H1 (cell line): ENCODE data around the gene NFKB1. TPM values are rescaled to one million over a fixed set of nuclear protein-coding genes. Genes with fewer than 3 reads are reported as not detected.

Source experiments
- CTCF ChIA-PET: fragments of 300-600 bp; sonication (Branson Sonifier 250); formaldehyde crosslinking; loops from one replicate; lab custom pipeline; 2021; ENCODE audit not compliant: partially characterized antibody; lab: Charles Lee
- POLR2A ChIA-PET: fragments of 300-600 bp; sonication (Branson Sonifier 250); formaldehyde crosslinking; loops from one replicate; lab custom pipeline; 2021; ENCODE audit warnings: inconsistent platforms; ENCODE audit not compliant: partially characterized antibody; lab: Charles Lee
- DNase-seq, 2 experiments: peaks; one replicate each; pipeline versions ENCODE4 v3.0.0 to v3.0.0-alpha.2; 2010 to 2022; ENCODE audit warnings: low spot score in 2 of 2, low read depth in 1 of 2, mixed read lengths in 1 of 2
- FAIRE-seq: peaks from 2 replicates; lab custom pipeline; 2011; peaks lifted over from hg19 to GRCh38; lab: Jason Lieb, UNC
- H2AFZ ChIP-seq: 2 replicates; pipeline ENCODE4 v1.8.1; 2012; ENCODE audit warnings: low read length, inconsistent platforms
- H2AK5ac ChIP-seq: 2 replicates; pipeline ENCODE4 v1.6.1; 2013; ENCODE audit warnings: low read depth, low read length
- H2BK120ac ChIP-seq: replicated peaks from 2 replicates; pipeline ENCODE3; 2013; ENCODE audit warnings: low read depth, low read length, inconsistent platforms
- H2BK12ac ChIP-seq: 2 replicates; pipeline ENCODE4 v1.6.1; 2013; ENCODE audit warnings: low read depth, low read length
- H2BK15ac ChIP-seq: 2 replicates; pipeline ENCODE4 v1.6.1; 2013; ENCODE audit warnings: low read length
- H2BK20ac ChIP-seq: 2 replicates; pipeline ENCODE4 v1.6.1; 2013; ENCODE audit warnings: low read length
- H2BK5ac ChIP-seq: 2 replicates; pipeline ENCODE4 v1.6.1; 2013; ENCODE audit warnings: low read depth, low read length
- H3K14ac ChIP-seq: 2 replicates; pipeline ENCODE4 v1.6.1; 2013; ENCODE audit warnings: inconsistent platforms; ENCODE audit not compliant: insufficient read length
- H3K18ac ChIP-seq: 2 replicates; pipeline ENCODE4 v1.6.1; 2013; ENCODE audit warnings: low read length; ENCODE audit errors: extremely low read depth
- H3K23ac ChIP-seq: 2 replicates; pipeline ENCODE4 v1.6.1; 2013; ENCODE audit warnings: inconsistent platforms; ENCODE audit not compliant: insufficient read length
- H3K23me2 ChIP-seq: 2 replicates; pipeline ENCODE4 v1.6.1; 2013; ENCODE audit warnings: low read depth, low read length
- H3K27ac ChIP-seq: 2 replicates; pipeline ENCODE4 v1.6.1; 2011; ENCODE audit warnings: low read depth, low read length, inconsistent platforms
- H3K27me3 ChIP-seq, 4 experiments: replicated peaks in 1 of 4; 1 replicate in 1 of 4; 2 replicates in 3 of 4; pipeline versions ENCODE4 v1.6.1 to v1.8.1; 2011 to 2013; ENCODE audit warnings: low read length in 3 of 4, mild to moderate bottlenecking in 3 of 4, inconsistent platforms in 2 of 4, mixed read lengths in 2 of 4, moderate library complexity in 1 of 4; ENCODE audit not compliant: control insufficient read depth in 3 of 4, insufficient read depth in 3 of 4; ENCODE audit errors: extremely low read depth in 1 of 4
- H3K36me3 ChIP-seq, 4 experiments: 2 replicates each; pipeline versions ENCODE4 v1.6.1 to v1.8.1; 2011 to 2013; ENCODE audit warnings: mild to moderate bottlenecking in 4 of 4, low read length in 3 of 4, moderate library complexity in 2 of 4, control low read depth in 1 of 4, inconsistent platforms in 1 of 4; ENCODE audit not compliant: insufficient read depth in 4 of 4, control insufficient read depth in 2 of 4
- H3K4ac ChIP-seq: replicated peaks from 2 replicates; pipeline ENCODE3; 2013; ENCODE audit warnings: low read length, low read depth, mixed read lengths, inconsistent platforms; ENCODE audit not compliant: insufficient read length
- H3K4me1 ChIP-seq, 4 experiments: replicated peaks in 1 of 4; 1 replicate in 1 of 4; 2 replicates in 3 of 4; pipeline versions ENCODE4 v1.6.1 to v1.8.1; 2011 to 2013; ENCODE audit warnings: low read length in 3 of 4, inconsistent platforms in 2 of 4, mixed read lengths in 1 of 4; ENCODE audit not compliant: insufficient read depth in 4 of 4, control insufficient read depth in 3 of 4
- H3K4me2 ChIP-seq, 2 experiments: 2 replicates each; pipeline versions ENCODE4 v1.6.1 to v1.8.1; 2011 to 2013; ENCODE audit warnings: low read depth in 2 of 2, low read length in 2 of 2, control low read depth in 1 of 2, inconsistent platforms in 1 of 2, mild to moderate bottlenecking in 1 of 2; ENCODE audit not compliant: insufficient read depth in 1 of 2
- H3K4me3 ChIP-seq, 4 experiments: fragments of 200-600, 300-600 bp in 1 of 4; sonication (generic), shearing (Covaris generic), sonication (Bioruptor Twin) in 1 of 4; 2 replicates each; pipeline versions ENCODE4 v1.5.1 to v1.8.1; 2011 to 2016; ENCODE audit warnings: low read length in 4 of 4, low read depth in 3 of 4, control low read depth in 2 of 4, inconsistent platforms in 2 of 4, mild to moderate bottlenecking in 2 of 4, mixed read lengths in 1 of 4, moderate library complexity in 1 of 4; ENCODE audit not compliant: insufficient read depth in 2 of 4; ENCODE audit errors: extremely low read depth in 1 of 4
- H3K56ac ChIP-seq: replicated peaks from 2 replicates; pipeline ENCODE3; 2013; ENCODE audit warnings: low read depth, mild to moderate bottlenecking, mixed read lengths, low read length, inconsistent platforms; ENCODE audit not compliant: insufficient read length
- H3K79me1 ChIP-seq: 2 replicates; pipeline ENCODE4 v1.6.1; 2013; ENCODE audit warnings: low read depth, low read length, control low read depth
- H3K79me2 ChIP-seq, 2 experiments: 2 replicates each; pipeline versions ENCODE4 v1.6.1 to v1.8.1; 2012 to 2013; ENCODE audit warnings: low read length in 2 of 2, mild to moderate bottlenecking in 2 of 2, inconsistent platforms in 1 of 2; ENCODE audit not compliant: insufficient read depth in 2 of 2, control insufficient read depth in 1 of 2
- H3K9ac ChIP-seq, 4 experiments: replicated peaks in 1 of 4; 1 replicate in 1 of 4; 2 replicates in 3 of 4; pipeline versions ENCODE4 v1.6.1 to v1.8.1; 2011 to 2013; ENCODE audit warnings: low read depth in 3 of 4, low read length in 3 of 4, control low read depth in 2 of 4, mild to moderate bottlenecking in 2 of 4, moderate library complexity in 2 of 4, inconsistent platforms in 1 of 4; ENCODE audit errors: extremely low read depth in 1 of 4
- H3K9me3 ChIP-seq, 2 experiments: 2 replicates each; pipeline versions ENCODE4 v1.6.1 to v1.8.1; 2012 to 2013; ENCODE audit warnings: mild to moderate bottlenecking in 2 of 2, moderate library complexity in 2 of 2, control low read depth in 1 of 2, inconsistent platforms in 1 of 2, low read depth in 1 of 2, low read length in 1 of 2, mixed read lengths in 1 of 2; ENCODE audit not compliant: insufficient read depth in 2 of 2
- H4K20me1 ChIP-seq, 2 experiments: replicated peaks in 1 of 2; 2 replicates each; pipeline versions ENCODE3 to v1.8.1; 2011 to 2013; ENCODE audit warnings: inconsistent platforms in 2 of 2, low read length in 2 of 2, mild to moderate bottlenecking in 1 of 2; ENCODE audit not compliant: insufficient read depth in 2 of 2, control insufficient read depth in 1 of 2
- H4K5ac ChIP-seq: 2 replicates; pipeline ENCODE4 v1.6.1; 2013; ENCODE audit warnings: low read length, low read depth, mixed read lengths, inconsistent platforms; ENCODE audit not compliant: insufficient read length
- H4K8ac ChIP-seq: 2 replicates; pipeline ENCODE4 v1.8.0; 2013; ENCODE audit warnings: mild to moderate bottlenecking, moderate library complexity, low read length, inconsistent platforms; ENCODE audit not compliant: insufficient read depth; ENCODE audit errors: extremely low read depth
- H4K91ac ChIP-seq: replicated peaks from 2 replicates; pipeline ENCODE3; 2013; ENCODE audit warnings: low read length, mixed read lengths, inconsistent platforms; ENCODE audit not compliant: insufficient read length
- BACH1 ChIP-seq: IDR thresholded peaks from 2 replicates; pipeline ENCODE4 v1.6.1; 2012; ENCODE audit warnings: low read length, improper control_type of control experiment
- BRCA1 ChIP-seq: IDR thresholded peaks from 2 replicates; pipeline ENCODE4 v1.6.1; 2012; ENCODE audit warnings: low read depth, low read length, improper control_type of control experiment
- EP300 ChIP-seq, 2 experiments: IDR thresholded peaks; 1 replicate in 1 of 2; 2 replicates in 1 of 2; pipeline ENCODE4 v1.6.1; 2011 to 2012; ENCODE audit warnings: low read depth in 2 of 2, low read length in 2 of 2, mild to moderate bottlenecking in 2 of 2, borderline replicate concordance in 1 of 2, inconsistent platforms in 1 of 2, moderate library complexity in 1 of 2
- HDAC2 ChIP-seq, 2 experiments: fragments of 300-600 bp in 1 of 2; sonication (generic) in 1 of 2; IDR thresholded peaks; 2 replicates each; pipeline ENCODE4 v1.6.1; 2011 to 2012; ENCODE audit warnings: low read depth in 2 of 2, low read length in 2 of 2, mild to moderate bottlenecking in 2 of 2, moderate library complexity in 2 of 2, borderline replicate concordance in 1 of 2, inconsistent platforms in 1 of 2
- JUN ChIP-seq: IDR thresholded peaks from 2 replicates; pipeline ENCODE4 v1.6.1; 2011; ENCODE audit warnings: low read depth, mild to moderate bottlenecking, improper control_type of control experiment, low read length
- KDM4A ChIP-seq: IDR thresholded peaks from one replicate; pipeline ENCODE4 v1.7.1; 2012; ENCODE audit warnings: low read depth, mild to moderate bottlenecking, moderate library complexity, low read length, inconsistent platforms; ENCODE audit not compliant: severe bottlenecking
- POLR2A ChIP-seq, 2 experiments: IDR thresholded peaks; 1 replicate in 1 of 2; 2 replicates in 1 of 2; pipeline ENCODE4 v1.6.1; 2011; ENCODE audit warnings: low read depth in 2 of 2, low read length in 2 of 2, mild to moderate bottlenecking in 2 of 2; ENCODE audit errors: control extremely low read depth in 1 of 2
- RNF2 ChIP-seq: fragments of 200-900, 300-1000 bp; sonication (generic); IDR thresholded peaks from 2 replicates; pipeline ENCODE4 v1.7.1; 2016; ENCODE audit warnings: borderline replicate concordance, low read depth, mild to moderate bottlenecking, antibody characterized with exemption, low read length; ENCODE audit not compliant: poor library complexity, severe bottlenecking; ENCODE audit errors: missing control alignments
- SIX5 ChIP-seq: IDR thresholded peaks from 2 replicates; pipeline ENCODE4 v1.6.1; 2011; ENCODE audit warnings: mild to moderate bottlenecking, low read depth, low read length
- SRF ChIP-seq: IDR thresholded peaks from 2 replicates; pipeline ENCODE4 v1.6.1; 2011; ENCODE audit warnings: mild to moderate bottlenecking, low read depth, low read length, moderate library complexity
- SUZ12 ChIP-seq: fragments of 200-600 bp; sonication (generic); IDR thresholded peaks from 2 replicates; pipeline ENCODE4 v1.6.1; 2012; ENCODE audit warnings: mild to moderate bottlenecking, inconsistent platforms, low read length, moderate library complexity, mixed read lengths
- TEAD4 ChIP-seq: IDR thresholded peaks from 2 replicates; pipeline ENCODE4 v1.6.1; 2012; ENCODE audit warnings: low read depth, low read length, inconsistent platforms, mixed read lengths
- WGBS, 2 experiments: shearing (Covaris generic) in 1 of 2; methylation state at CpG; one replicate each; pipeline versions ENCODE4 v1.1.6 to v1.1.7; 2013 to 2015; ENCODE audit warnings: low lambda C conversion rate in 2 of 2, mixed read lengths in 2 of 2, inconsistent platforms in 1 of 2, low coverage in 1 of 2, missing lambda C conversion rate in 1 of 2; ENCODE audit not compliant: insufficient replicate concordance in 2 of 2, insufficient coverage in 1 of 2, insufficient read length in 1 of 2; ENCODE audit errors: extremely low coverage in 1 of 2, missing lambda C conversion rate in 1 of 2; 5-methylcytosine and 5-hydroxymethylcytosine counted together
- polyA plus RNA-seq, 7 experiments: library from polyadenylated mRNA; depleted of rRNA in 3 of 7; stranded (reverse) in 5 of 7; unstranded in 2 of 7; fragments of >200 nt in 5 of 7; fragments of 200-250 nt in 2 of 7; gene quantifications; 1 replicate in 5 of 7; 2 replicates in 1 of 7; 4 replicates in 1 of 7; pipeline versions ENCODE4 v1.2.1 to v1.2.3, GENCODE V29; 2011 to 2013; ENCODE audit warnings: missing spikeins in 2 of 7, mixed read lengths in 2 of 7
- total RNA-seq: library from RNA; stranded (reverse); fragmentation: NEBNext Ultra II Directional; extraction: Animal tissue kit (Norgen Biotek cat#: 25700); gene quantifications from 2 replicates; pipeline ENCODE4 v1.2.1, GENCODE V29; 2021

The NFKB1 gene
- total and polyA plus RNA-seq, 2 of the 8 experiments (the other 6 are each of a cell fraction or from before 2014, with no cell fraction given) = 2.9 to 6.8 TPM

DNA sequence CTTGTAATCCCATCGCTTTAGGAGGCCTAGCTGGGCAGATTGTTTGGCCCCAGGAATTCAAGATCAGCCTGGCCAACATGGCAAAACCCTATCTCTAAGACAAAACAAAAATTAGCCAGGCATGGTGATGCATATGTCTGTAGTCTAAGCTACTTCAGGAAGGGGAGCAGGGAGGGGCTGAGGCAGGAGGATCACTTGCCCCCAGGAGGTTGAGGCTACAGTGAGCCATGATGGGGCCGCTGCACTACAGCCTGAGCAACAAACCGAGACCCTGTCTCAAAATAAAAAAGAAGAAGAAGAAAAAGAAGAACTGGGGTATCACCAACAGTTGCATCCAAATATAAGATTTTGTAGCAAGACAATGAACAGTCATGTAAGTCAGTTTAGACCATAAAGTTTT, 47.3 kb upstream of the NFKB1 start:
- Histone ChIP-seq H3K4me3 (no peak overlapping the region), H3K4me2 (no peak overlapping the region), H3K4ac (no peak overlapping the region), H2BK12ac (no peak overlapping the region), H2AFZ (no peak overlapping the region), H3K14ac (no peak overlapping the region), H4K20me1 (no peaks in the 10 kb centered on the region), H3K23ac (no peak overlapping the region), H2AK5ac (no peak overlapping the region), H3K27me3 (no peaks in the 10 kb centered on the region), H3K79me1 (no peaks in the 10 kb centered on the region), H3K79me2 (no peaks in the 10 kb centered on the region), H2BK20ac (no peak overlapping the region), H3K36me3 (no peaks in the 10 kb centered on the region), H2BK120ac (no peak overlapping the region), H4K5ac (no peak overlapping the region), H3K27ac (no peak overlapping the region), H3K56ac (no peak overlapping the region), H2BK5ac (no peak overlapping the region), H4K91ac (no peak overlapping the region), H3K23me2 (no peaks in the 10 kb centered on the region), H4K8ac (no peak overlapping the region), H3K9me3 (no peaks in the 10 kb centered on the region), H2BK15ac (no peak overlapping the region), H3K4me1 (no peaks in the 10 kb centered on the region; a peak in 1 of 7 replicates), H3K9ac (no peak overlapping the region), H3K18ac (no peak overlapping the region)
- WGBS, 2 experiments = 82% methylated on average over 3 of the region's 3 CpGs; no CpG with 5 or more reads in 1 of the 2 experiments
- FAIRE-seq (no peak), DNase-seq (no peak)
- ChIA-PET POLR2A (no interaction called here), CTCF (interaction anchor here (1.1 to 2.0 kb wide), 2 partner anchors 88 to 572 kb away, joined by 3 to 6 read pairs; no protein-coding TSS in a partner anchor)
- TF ChIP-seq RNF2 = no peak
- no peak for TF ChIP-seq SUZ12
- no peak for TF ChIP-seq HDAC2 (IDR thresholded peaks at IDR 0.05; ENCODE audit: borderline replicate concordance in 1 of 2, low read depth in 2 of 2, low read length in 2 of 2)
- no peak for TF ChIP-seq KDM4A
- no peak for TF ChIP-seq SRF
- no peak for TF ChIP-seq BRCA1
- no peak for TF ChIP-seq BACH1
- TF ChIP-seq TEAD4 = no peak
- no peak for TF ChIP-seq JUN
- no peak for TF ChIP-seq SIX5
- no peak for TF ChIP-seq EP300 (IDR thresholded peaks at IDR 0.05; ENCODE audit: borderline replicate concordance in 1 of 2, low read depth in 2 of 2, low read length in 2 of 2)
- TF ChIP-seq POLR2A (IDR thresholded peaks at IDR 0.05; ENCODE audit: control extremely low read depth in 1 of 2, low read depth in 2 of 2, low read length in 2 of 2) = no peak
